ENCODE results near the gene POR.
"Not testable (repeated sequence)": the region's sequence is repeated elsewhere in the genome, so short reads cannot be mapped to it uniquely, and the experiment has no call there.

Gene POR

GRCh38 chr7:76009672-76010600 lies 95.0 kb downstream of the POR start:
- Histone ChIP-seq H3K27me3 (ENCODE audit: control insufficient read depth, insufficient read depth, low read length) (no peaks in the 10 kb centered on the region), H3K36me3 (ENCODE audit: control insufficient read depth, low read depth, low read length) (no peaks in the 10 kb centered on the region), H3K27ac (ENCODE audit: low read length) (no peak overlapping the region), H3K9ac (ENCODE audit: low read length) (no peak overlapping the region), H3K4me3 (ENCODE audit: low read length) (no peak overlapping the region), H3K9me3 (ENCODE audit: control insufficient read depth, low read depth, low read length) (no peaks in the 10 kb centered on the region), H3K4me1 (ENCODE audit: control insufficient read depth, low read depth, low read length) (no peaks in the 10 kb centered on the region)

- no peak overlapping the region for H3K4me3 ChIP-seq (ENCODE audit: low read length)
- no peak overlapping the region for H3K9ac ChIP-seq (ENCODE audit: low read length)
- H3K36me3 ChIP-seq (ENCODE audit: control insufficient read depth, low read depth, low read length), result no peaks in the 10 kb centered on the region
- no peaks in the 10 kb centered on the region for H3K4me1 ChIP-seq (ENCODE audit: control insufficient read depth, low read depth, low read length)
- H3K27ac ChIP-seq (ENCODE audit: low read length), result no peak overlapping the region
- H3K27me3 ChIP-seq (ENCODE audit: control insufficient read depth, insufficient read depth, low read length), result no peaks in the 10 kb centered on the region
- no peaks in the 10 kb centered on the region for H3K9me3 ChIP-seq (ENCODE audit: control insufficient read depth, low read depth, low read length)
Observed at GRCh38 chr7:76011442-76011861, 96.5 kb downstream of the POR start.

GRCh38 chr7:76016191-76016947 lies 101.4 kb downstream of the POR start:
- Histone ChIP-seq H3K27me3 (ENCODE audit: control insufficient read depth, insufficient read depth, low read length) (no peaks in the 10 kb centered on the region), H3K9ac (ENCODE audit: low read length) (no peak overlapping the region), H3K36me3 (ENCODE audit: control insufficient read depth, low read depth, low read length) (peaks cover 2% of the 10 kb centered on the region), H3K4me1 (ENCODE audit: control insufficient read depth, low read depth, low read length) (no peaks in the 10 kb centered on the region), H3K9me3 (ENCODE audit: control insufficient read depth, low read depth, low read length) (no peaks in the 10 kb centered on the region), H3K27ac (ENCODE audit: low read length) (no peak overlapping the region), H3K4me3 (ENCODE audit: low read length) (no peak overlapping the region)

GRCh38 chr7:76018520-76018919 lies 103.6 kb downstream of the POR start:
- H3K27ac ChIP-seq (ENCODE audit: low read length); H3K27me3 ChIP-seq (ENCODE audit: control insufficient read depth, insufficient read depth, low read length); H3K4me1 ChIP-seq (ENCODE audit: control insufficient read depth, low read depth, low read length); H3K9ac ChIP-seq (ENCODE audit: low read length); H3K9me3 ChIP-seq (ENCODE audit: control insufficient read depth, low read depth, low read length); H3K4me3 ChIP-seq (ENCODE audit: low read length); H3K36me3 ChIP-seq (ENCODE audit: control insufficient read depth, low read depth, low read length): not testable (repeated sequence)

GRCh38 chr7:76020031-76020714 lies 105.2 kb downstream of the POR start:
- Histone ChIP-seq H3K4me3 (ENCODE audit: low read length) (no peak overlapping the region), H3K27me3 (ENCODE audit: control insufficient read depth, insufficient read depth, low read length) (no peaks in the 10 kb centered on the region), H3K27ac (ENCODE audit: low read length) (no peak overlapping the region), H3K36me3 (ENCODE audit: control insufficient read depth, low read depth, low read length) (peaks cover 5% of the 10 kb centered on the region), H3K4me1 (ENCODE audit: control insufficient read depth, low read depth, low read length) (no peaks in the 10 kb centered on the region), H3K9me3 (ENCODE audit: control insufficient read depth, low read depth, low read length) (no peaks in the 10 kb centered on the region), H3K9ac (ENCODE audit: low read length) (no peak overlapping the region)

- no peaks in the 10 kb centered on the region for H3K4me1 ChIP-seq (ENCODE audit: control insufficient read depth, low read depth, low read length)
- no peaks in the 10 kb centered on the region for H3K9me3 ChIP-seq (ENCODE audit: control insufficient read depth, low read depth, low read length)
- peaks cover 5% of the 10 kb centered on the region for H3K36me3 ChIP-seq (ENCODE audit: control insufficient read depth, low read depth, low read length)
- no peak overlapping the region for H3K9ac ChIP-seq (ENCODE audit: low read length)
- H3K27ac ChIP-seq (ENCODE audit: low read length), result no peak overlapping the region
- no peaks in the 10 kb centered on the region for H3K27me3 ChIP-seq (ENCODE audit: control insufficient read depth, insufficient read depth, low read length)
- no peak overlapping the region for H3K4me3 ChIP-seq (ENCODE audit: low read length)
Observed at GRCh38 chr7:76022026-76022780, 107.2 kb downstream of the POR start.

GRCh38 chr7:76023002-76023401 lies 108.0 kb downstream of the POR start:
- no peaks in the 10 kb centered on the region for H3K4me1 ChIP-seq (ENCODE audit: control insufficient read depth, low read depth, low read length)
- H3K36me3 ChIP-seq (ENCODE audit: control insufficient read depth, low read depth, low read length), result peaks cover 5% of the 10 kb centered on the region
- no peak overlapping the region for H3K27ac ChIP-seq (ENCODE audit: low read length)
- no peak overlapping the region for H3K9ac ChIP-seq (ENCODE audit: low read length)
- no peaks in the 10 kb centered on the region for H3K9me3 ChIP-seq (ENCODE audit: control insufficient read depth, low read depth, low read length)
- H3K27me3 ChIP-seq (ENCODE audit: control insufficient read depth, insufficient read depth, low read length), result no peaks in the 10 kb centered on the region
- H3K4me3 ChIP-seq (ENCODE audit: low read length), result no peak overlapping the region

GRCh38 chr7:76029682-76030081 lies 114.7 kb downstream of the POR start:
- not testable (repeated sequence) for H3K4me1 ChIP-seq (ENCODE audit: control insufficient read depth, low read depth, low read length); H3K4me3 ChIP-seq (ENCODE audit: low read length); H3K9me3 ChIP-seq (ENCODE audit: control insufficient read depth, low read depth, low read length); H3K27me3 ChIP-seq (ENCODE audit: control insufficient read depth, insufficient read depth, low read length); H3K9ac ChIP-seq (ENCODE audit: low read length); H3K36me3 ChIP-seq (ENCODE audit: control insufficient read depth, low read depth, low read length); H3K27ac ChIP-seq (ENCODE audit: low read length)

GRCh38 chr7:76031964-76032363 lies 117.0 kb downstream of the POR start:
- Histone ChIP-seq H3K27ac (ENCODE audit: low read length) (no peak overlapping the region), H3K27me3 (ENCODE audit: control insufficient read depth, insufficient read depth, low read length) (no peaks in the 10 kb centered on the region), H3K9me3 (ENCODE audit: control insufficient read depth, low read depth, low read length) (no peaks in the 10 kb centered on the region), H3K4me3 (ENCODE audit: low read length) (no peak overlapping the region), H3K4me1 (ENCODE audit: control insufficient read depth, low read depth, low read length) (no peaks in the 10 kb centered on the region), H3K9ac (ENCODE audit: low read length) (no peak overlapping the region), H3K36me3 (ENCODE audit: control insufficient read depth, low read depth, low read length) (no peaks in the 10 kb centered on the region)

All from iPS-18a (cell line).